Measurements from ENCODE around the gene PIN1.

GRCh38 chr19:9877780-9878510, 42.8 kb downstream of the PIN1 start:
- TF ChIP-seq CTCF (IDR thresholded peaks at IDR 0.05) (no peak), IRF1 (CRISPR knock-in tag; IDR thresholded peaks at IDR 0.05) (no peak), STAT6 (CRISPR knock-in tag; conservative IDR thresholded peaks at IDR 0.05; ENCODE audit: low read depth) (no peak), JUN (CRISPR knock-in tag; IDR thresholded peaks at IDR 0.05) (no peak), ZBTB21 (CRISPR knock-in tag; IDR thresholded peaks at IDR 0.05; ENCODE audit: borderline replicate concordance) (no peak), CDX4 (CRISPR knock-in tag; IDR thresholded peaks at IDR 0.05; ENCODE audit: borderline replicate concordance) (no peak), USF2 (CRISPR knock-in tag; IDR thresholded peaks at IDR 0.05) (no peak)
